Fibroblast of lung (primary cell): ENCODE results near the gene SDCBP2. TPM values are rescaled to one million over a fixed set of nuclear protein-coding genes. Genes with fewer than 3 reads are reported as not detected.

ENCODE experiments used
- DNase-seq, 2 donors: peaks; one replicate each; pipeline versions ENCODE4 v3.0.0 to v3.0.0-alpha.2; 2010; ENCODE audit warnings: low read depth in 2 of 2
- H2AFZ ChIP-seq: 2 replicates; pipeline ENCODE4 v1.5.1; 2012; ENCODE audit warnings: low read length, control low read depth, inconsistent platforms
- H3K27ac ChIP-seq: 2 replicates; pipeline ENCODE4 v1.5.1; 2011; ENCODE audit warnings: low read length, control low read depth; ENCODE audit not compliant: insufficient read depth
- H3K27me3 ChIP-seq: 2 replicates; pipeline ENCODE4 v1.5.1; 2011; ENCODE audit warnings: mild to moderate bottlenecking, low read length; ENCODE audit not compliant: control insufficient read depth, insufficient read depth
- H3K36me3 ChIP-seq: 2 replicates; pipeline ENCODE4 v1.5.1; 2011; ENCODE audit warnings: low read length; ENCODE audit not compliant: control insufficient read depth, insufficient read depth
- H3K4me1 ChIP-seq: 2 replicates; pipeline ENCODE4 v1.5.1; 2011; ENCODE audit warnings: low read length; ENCODE audit not compliant: control insufficient read depth, insufficient read depth; ENCODE audit errors: extremely low read depth
- H3K4me2 ChIP-seq: 2 replicates; pipeline ENCODE4 v1.5.1; 2011; ENCODE audit warnings: low read length, control low read depth; ENCODE audit not compliant: insufficient read depth; ENCODE audit errors: extremely low read depth
- H3K4me3 ChIP-seq, 4 experiments: fragments of 200-600 bp in 1 of 4; sonication (generic) in 1 of 4; replicated peaks in 1 of 4; 2 replicates each; pipeline ENCODE4 v1.5.1; 2011 to 2016; ENCODE audit warnings: low read length in 4 of 4, low read depth in 3 of 4, mild to moderate bottlenecking in 3 of 4, control low read depth in 2 of 4, inconsistent platforms in 1 of 4, mixed read lengths in 1 of 4; ENCODE audit not compliant: insufficient read depth in 1 of 4; ENCODE audit errors: control extremely low read depth in 1 of 4
- H3K79me2 ChIP-seq: 2 replicates; pipeline ENCODE4 v1.5.1; 2012; ENCODE audit warnings: mild to moderate bottlenecking, low read length, inconsistent platforms; ENCODE audit not compliant: control insufficient read depth, insufficient read depth
- H3K9ac ChIP-seq: 2 replicates; pipeline ENCODE4 v1.5.1; 2011; ENCODE audit warnings: mild to moderate bottlenecking, low read length, control low read depth; ENCODE audit not compliant: insufficient read depth
- H3K9me3 ChIP-seq: 2 replicates; pipeline ENCODE4 v1.5.1; 2012; ENCODE audit warnings: low read depth, low read length; ENCODE audit not compliant: control insufficient read depth, insufficient read depth
- H4K20me1 ChIP-seq: 2 replicates; pipeline ENCODE4 v1.5.1; 2011; ENCODE audit warnings: low read length; ENCODE audit not compliant: control insufficient read depth, insufficient read depth; ENCODE audit errors: extremely low read depth
- EZH2 ChIP-seq: IDR thresholded peaks from 2 replicates; pipeline ENCODE4 v1.5.1; 2012; ENCODE audit warnings: low read length, control low read depth, mild to moderate bottlenecking; ENCODE audit errors: missing control alignments
- polyA plus RNA-seq, 2 donors: library from polyadenylated mRNA; depleted of rRNA in 1 of 2; stranded (reverse) in 1 of 2; unstranded in 1 of 2; fragments of >200 nt; gene quantifications; 2 replicates each; pipeline ENCODE4 v1.2.1, GENCODE V29; 2011 to 2012; ENCODE audit warnings: missing spikeins in 1 of 2
- total RNA-seq: library from RNA; depleted of rRNA; stranded (reverse); fragments of >200 nt; gene quantifications from 2 replicates; pipeline ENCODE4 v1.2.1, GENCODE V29; 2014
- TF ChIP-seq, protein P1 (sequence below), 2 donors: IDR thresholded peaks in 1 of 2; conservative IDR thresholded peaks in 1 of 2; 1 replicate in 1 of 2; 2 replicates in 1 of 2; pipeline ENCODE4 v1.5.1; 2011 to 2012; ENCODE audit warnings: low read length in 2 of 2, control low read depth in 1 of 2, inconsistent platforms in 1 of 2, low read depth in 1 of 2, mild to moderate bottlenecking in 1 of 2

Gene SDCBP2
- total and polyA plus RNA-seq, 2 donors (not counting 1 experiment from before 2014, with no cell fraction given): 0.78 to 2.1 TPM

DNA sequence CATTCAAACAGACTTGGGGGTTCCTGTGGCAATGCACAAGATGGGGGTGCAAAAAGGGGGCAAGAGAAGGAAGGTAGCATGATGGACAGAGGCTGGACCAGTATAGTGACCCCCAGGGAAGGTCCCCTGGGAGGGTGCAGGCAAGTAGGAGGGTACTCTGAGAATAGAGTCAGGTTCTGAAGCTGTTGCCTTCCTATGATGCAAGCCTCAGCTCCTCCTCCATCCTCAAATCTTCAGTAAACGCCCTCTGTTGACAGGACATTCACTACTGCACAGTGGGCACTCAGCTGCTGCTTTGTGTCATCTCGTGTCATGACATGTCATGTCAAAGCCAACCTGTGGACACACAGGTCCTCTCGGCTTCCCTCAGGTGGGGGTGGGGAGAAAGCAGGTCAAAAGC is 5.8 kb upstream of the SDCBP2 start:
- no peaks in the 10 kb centered on the region for H3K9me3 ChIP-seq
- no peak overlapping the region for H3K9ac ChIP-seq
- peaks cover 10% of the 10 kb centered on the region for H3K4me1 ChIP-seq
- H3K4me2 ChIP-seq: no peak overlapping the region
- no peak overlapping the region for H3K4me3 ChIP-seq
- no peak overlapping the region for H3K27ac ChIP-seq
- TF ChIP-seq, protein P1, sequence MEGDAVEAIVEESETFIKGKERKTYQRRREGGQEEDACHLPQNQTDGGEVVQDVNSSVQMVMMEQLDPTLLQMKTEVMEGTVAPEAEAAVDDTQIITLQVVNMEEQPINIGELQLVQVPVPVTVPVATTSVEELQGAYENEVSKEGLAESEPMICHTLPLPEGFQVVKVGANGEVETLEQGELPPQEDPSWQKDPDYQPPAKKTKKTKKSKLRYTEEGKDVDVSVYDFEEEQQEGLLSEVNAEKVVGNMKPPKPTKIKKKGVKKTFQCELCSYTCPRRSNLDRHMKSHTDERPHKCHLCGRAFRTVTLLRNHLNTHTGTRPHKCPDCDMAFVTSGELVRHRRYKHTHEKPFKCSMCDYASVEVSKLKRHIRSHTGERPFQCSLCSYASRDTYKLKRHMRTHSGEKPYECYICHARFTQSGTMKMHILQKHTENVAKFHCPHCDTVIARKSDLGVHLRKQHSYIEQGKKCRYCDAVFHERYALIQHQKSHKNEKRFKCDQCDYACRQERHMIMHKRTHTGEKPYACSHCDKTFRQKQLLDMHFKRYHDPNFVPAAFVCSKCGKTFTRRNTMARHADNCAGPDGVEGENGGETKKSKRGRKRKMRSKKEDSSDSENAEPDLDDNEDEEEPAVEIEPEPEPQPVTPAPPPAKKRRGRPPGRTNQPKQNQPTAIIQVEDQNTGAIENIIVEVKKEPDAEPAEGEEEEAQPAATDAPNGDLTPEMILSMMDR (conservative IDR thresholded peaks at IDR 0.05 in 1 of 2, IDR thresholded peaks at IDR 0.05 in 1 of 2; ENCODE audit: low read depth in 1 of 2, low read length in 2 of 2): peak in 1 of 2 donors; percentile 2
- no peak for TF ChIP-seq EZH2
- no peak for DNase-seq
- H3K27me3 ChIP-seq: no peaks in the 10 kb centered on the region
- peaks cover 2% of the 10 kb centered on the region for H3K36me3 ChIP-seq
- H4K20me1 ChIP-seq: no peaks in the 10 kb centered on the region
- no peak overlapping the region for H2AFZ ChIP-seq
- peaks cover 9% of the 10 kb centered on the region for H3K79me2 ChIP-seq

DNA sequence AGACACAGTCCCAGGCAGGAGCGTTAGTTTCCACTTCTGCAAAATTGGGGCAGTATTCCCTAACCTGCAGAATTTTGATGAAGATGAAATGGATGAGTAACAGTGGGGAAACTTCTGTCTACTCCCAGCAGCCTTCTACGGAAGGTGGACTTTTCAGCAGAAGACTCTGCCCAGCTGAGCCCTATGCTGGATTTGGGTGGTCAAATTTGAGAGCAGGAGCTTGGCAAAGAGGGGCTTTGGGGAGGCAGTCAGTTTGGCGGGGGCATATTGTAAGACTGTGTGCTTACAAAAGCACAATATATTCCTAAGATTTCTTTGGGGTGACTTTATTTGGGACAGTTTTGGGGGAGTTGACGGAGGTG is 5.4 kb upstream of the SDCBP2 start:
- Histone ChIP-seq H3K36me3 (peaks cover 2% of the 10 kb centered on the region), H3K9me3 (no peaks in the 10 kb centered on the region), H3K27ac (no peak overlapping the region), H3K9ac (no peak overlapping the region), H3K79me2 (peaks cover 10% of the 10 kb centered on the region), H3K4me3 (no peak overlapping the region), H2AFZ (no peak overlapping the region), H3K4me2 (no peak overlapping the region), H4K20me1 (no peaks in the 10 kb centered on the region), H3K4me1 (peaks cover 10% of the 10 kb centered on the region), H3K27me3 (no peaks in the 10 kb centered on the region)
- no peak for TF ChIP-seq EZH2
- TF ChIP-seq, protein P1 (conservative IDR thresholded peaks at IDR 0.05 in 1 of 2, IDR thresholded peaks at IDR 0.05 in 1 of 2; ENCODE audit: low read depth in 1 of 2, low read length in 2 of 2): no peak
- DNase-seq: no peak

DNA sequence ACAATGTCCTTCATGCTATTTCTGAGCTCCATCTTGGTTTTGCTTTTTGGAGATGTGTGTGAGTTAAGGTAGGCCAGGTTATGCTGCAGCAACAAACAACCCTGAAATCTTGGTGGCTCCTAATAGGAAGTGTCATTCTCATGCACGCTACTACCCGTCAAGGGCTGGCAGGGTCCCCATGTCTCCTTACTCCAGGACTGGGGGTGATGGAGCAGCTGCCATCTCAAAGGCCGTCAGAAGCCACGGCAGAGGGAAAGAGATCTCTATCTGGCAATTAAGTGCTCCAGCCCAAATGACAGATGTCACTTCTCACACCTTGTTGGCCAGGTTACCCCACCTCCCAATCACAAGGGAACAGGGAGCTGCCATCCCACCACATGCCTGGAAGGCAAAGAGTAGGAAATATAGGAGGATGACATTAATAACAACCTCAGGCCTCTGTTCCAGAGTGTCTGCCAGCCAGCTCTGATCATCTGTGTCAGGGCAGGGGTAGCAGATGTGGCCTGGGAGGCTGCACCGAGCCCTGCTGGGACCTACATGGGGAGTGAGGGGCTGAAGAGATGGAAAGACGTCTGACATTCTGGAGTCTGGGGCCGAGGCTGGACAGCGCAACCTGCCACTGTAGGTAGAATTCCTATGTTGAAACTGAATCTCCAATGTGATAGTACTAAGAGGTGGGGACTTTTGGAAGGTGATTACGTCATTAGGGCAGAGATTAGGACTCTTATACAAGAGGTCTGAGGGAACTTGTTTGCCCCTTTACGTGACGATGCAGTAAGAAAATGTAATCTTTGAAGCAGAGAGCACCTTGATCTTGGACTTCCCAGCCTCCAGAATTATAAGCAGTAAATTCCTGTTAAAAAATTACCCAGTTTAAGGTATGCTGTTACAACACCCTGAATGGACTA is 4.8 kb upstream of the SDCBP2 start:
- H2AFZ ChIP-seq: no peak overlapping the region
- TF ChIP-seq, protein P1 (conservative IDR thresholded peaks at IDR 0.05 in 1 of 2, IDR thresholded peaks at IDR 0.05 in 1 of 2; ENCODE audit: low read depth in 1 of 2, low read length in 2 of 2): no peak
- no peak for TF ChIP-seq EZH2

More for the DNA sequence above, 4.8 kb upstream of the SDCBP2 start:
- Histone ChIP-seq H3K27me3 (no peaks in the 10 kb centered on the region), H3K9ac (no peak overlapping the region), H4K20me1 (no peaks in the 10 kb centered on the region), H3K27ac (no peak overlapping the region), H3K4me1 (peaks cover 10% of the 10 kb centered on the region), H3K79me2 (peaks cover 16% of the 10 kb centered on the region), H3K4me3 (no peak overlapping the region), H3K4me2 (no peak overlapping the region), H3K9me3 (no peaks in the 10 kb centered on the region), H3K36me3 (peaks cover 2% of the 10 kb centered on the region)
- DNase-seq: no peak
